HepG2 (cell line): ENCODE measurements around the gene AUP1. TPM values are rescaled to one million over a fixed set of nuclear protein-coding genes. Genes with fewer than 3 reads are reported as not detected.

Experiments
- ARNTL ChIP-seq: sonication (generic); formaldehyde crosslinking; IDR thresholded peaks from 2 replicates; pipeline ENCODE4 v1.4.0; 2020; ENCODE audit warnings: mild to moderate bottlenecking, missing genetic modification reagents
- NR2F2 ChIP-seq: IDR thresholded peaks from 2 replicates; pipeline ENCODE4 v1.6.1; 2012; ENCODE audit warnings: low read depth, inconsistent platforms, borderline replicate concordance
- PCBP1 ChIP-seq: fragments of 200-400 bp; formaldehyde crosslinking; IDR thresholded peaks from 2 replicates; pipeline ENCODE4 v1.6.1; 2017; ENCODE audit warnings: mild to moderate bottlenecking, low read depth, low read length, borderline replicate concordance
- REL ChIP-seq: sonication (generic); formaldehyde crosslinking; conservative IDR thresholded peaks from 2 replicates; pipeline ENCODE4 v1.8.0; 2022; ENCODE audit warnings: mild to moderate bottlenecking, missing genetic modification reagents, moderate library complexity
- SMAD9 ChIP-seq: sonication (generic); formaldehyde crosslinking; IDR thresholded peaks from 2 replicates; pipeline ENCODE4 v1.5.1; 2020; ENCODE audit warnings: mild to moderate bottlenecking, missing genetic modification reagents
- ZMYM4 ChIP-seq: sonication (generic); formaldehyde crosslinking; IDR thresholded peaks from 2 replicates; pipeline ENCODE4 v1.8.1; 2023; ENCODE audit warnings: mild to moderate bottlenecking, missing genetic modification reagents
- ZNF292 ChIP-seq: sonication (generic); formaldehyde crosslinking; IDR thresholded peaks from 2 replicates; pipeline ENCODE4 v1.8.1; 2022; ENCODE audit warnings: mild to moderate bottlenecking, low read depth, missing genetic modification reagents, borderline replicate concordance
- ZNF329 ChIP-seq: sonication (generic); formaldehyde crosslinking; IDR thresholded peaks from 2 replicates; pipeline ENCODE4 v1.9.0; 2021; ENCODE audit warnings: low read depth, mild to moderate bottlenecking, missing genetic modification reagents
- ZNF550 ChIP-seq: sonication (generic); formaldehyde crosslinking; IDR thresholded peaks from 2 replicates; pipeline ENCODE4 v1.4.0; 2020; ENCODE audit warnings: mild to moderate bottlenecking, missing genetic modification reagents, borderline replicate concordance
- ZNF563 ChIP-seq: sonication (generic); formaldehyde crosslinking; IDR thresholded peaks from 2 replicates; pipeline ENCODE4 v1.8.0; 2022; ENCODE audit warnings: mild to moderate bottlenecking, moderate library complexity, missing genetic modification reagents
- ZNF577 ChIP-seq: sonication (generic); formaldehyde crosslinking; IDR thresholded peaks from 2 replicates; pipeline ENCODE4 v1.4.0; 2020; ENCODE audit warnings: mild to moderate bottlenecking, low read depth, missing genetic modification reagents, borderline replicate concordance
- ZNF619 ChIP-seq: sonication (generic); formaldehyde crosslinking; IDR thresholded peaks from 2 replicates; pipeline ENCODE4 v1.4.0; 2020; ENCODE audit warnings: mild to moderate bottlenecking, missing genetic modification reagents
- ZNF883 ChIP-seq: sonication (generic); formaldehyde crosslinking; IDR thresholded peaks from 2 replicates; pipeline ENCODE4 v1.5.1; 2020; ENCODE audit warnings: mild to moderate bottlenecking, missing genetic modification reagents; ENCODE audit errors: not compliant biosample characterization
- polyA plus RNA-seq, 8 experiments: library from polyadenylated mRNA; depleted of rRNA in 3 of 8; stranded (reverse) in 7 of 8; unstranded in 1 of 8; fragments of >200 nt; fragmentation: Illumina TruSeq in 4 of 8; extraction: Trizol in 4 of 8; gene quantifications; 2 replicates each; pipeline versions ENCODE4 v1.2.1 to v1.2.3, GENCODE V29; 2011 to 2016; ENCODE audit warnings: low read depth in 4 of 8, missing spikeins in 1 of 8, mixed read lengths in 1 of 8; ENCODE audit not compliant: insufficient read depth in 1 of 8
- total RNA-seq, 5 experiments: library from RNA; depleted of rRNA; stranded (reverse); fragments of >200 nt; fragmentation: Illumina TruSeq; extraction: Trizol; gene quantifications; 2 replicates each; pipeline ENCODE4 v1.2.3, GENCODE V29; 2016; ENCODE audit warnings: low read depth in 1 of 5
- TF ChIP-seq, protein P1 (sequence below): sonication (generic); formaldehyde crosslinking; IDR thresholded peaks from 2 replicates; pipeline ENCODE4 v1.8.1; 2023; ENCODE audit warnings: mild to moderate bottlenecking, missing genetic modification reagents
- TF ChIP-seq, protein P2 (sequence below): sonication (generic); formaldehyde crosslinking; IDR thresholded peaks from 2 replicates; pipeline ENCODE4 v1.4.0; 2020; ENCODE audit warnings: missing genetic modification reagents, mild to moderate bottlenecking, borderline replicate concordance
- TF ChIP-seq, protein P3 (sequence below): sonication (generic); formaldehyde crosslinking; IDR thresholded peaks from 2 replicates; pipeline ENCODE4 v1.8.0; 2022; ENCODE audit warnings: mild to moderate bottlenecking, missing genetic modification reagents, borderline replicate concordance
- TF ChIP-seq, protein P4 (sequence below): IDR thresholded peaks from 2 replicates; pipeline ENCODE4 v1.6.1; 2016
- TF ChIP-seq, protein P5 (sequence below): sonication (generic); formaldehyde crosslinking; conservative IDR thresholded peaks from 2 replicates; pipeline ENCODE4 v1.8.1; 2023; ENCODE audit warnings: missing genetic modification reagents

AUP1 gene
- total and polyA plus RNA-seq, 2 of the 13 experiments (the other 11 are each of a cell fraction or from before 2014, with no cell fraction given), result 174 to 267 TPM

DNA sequence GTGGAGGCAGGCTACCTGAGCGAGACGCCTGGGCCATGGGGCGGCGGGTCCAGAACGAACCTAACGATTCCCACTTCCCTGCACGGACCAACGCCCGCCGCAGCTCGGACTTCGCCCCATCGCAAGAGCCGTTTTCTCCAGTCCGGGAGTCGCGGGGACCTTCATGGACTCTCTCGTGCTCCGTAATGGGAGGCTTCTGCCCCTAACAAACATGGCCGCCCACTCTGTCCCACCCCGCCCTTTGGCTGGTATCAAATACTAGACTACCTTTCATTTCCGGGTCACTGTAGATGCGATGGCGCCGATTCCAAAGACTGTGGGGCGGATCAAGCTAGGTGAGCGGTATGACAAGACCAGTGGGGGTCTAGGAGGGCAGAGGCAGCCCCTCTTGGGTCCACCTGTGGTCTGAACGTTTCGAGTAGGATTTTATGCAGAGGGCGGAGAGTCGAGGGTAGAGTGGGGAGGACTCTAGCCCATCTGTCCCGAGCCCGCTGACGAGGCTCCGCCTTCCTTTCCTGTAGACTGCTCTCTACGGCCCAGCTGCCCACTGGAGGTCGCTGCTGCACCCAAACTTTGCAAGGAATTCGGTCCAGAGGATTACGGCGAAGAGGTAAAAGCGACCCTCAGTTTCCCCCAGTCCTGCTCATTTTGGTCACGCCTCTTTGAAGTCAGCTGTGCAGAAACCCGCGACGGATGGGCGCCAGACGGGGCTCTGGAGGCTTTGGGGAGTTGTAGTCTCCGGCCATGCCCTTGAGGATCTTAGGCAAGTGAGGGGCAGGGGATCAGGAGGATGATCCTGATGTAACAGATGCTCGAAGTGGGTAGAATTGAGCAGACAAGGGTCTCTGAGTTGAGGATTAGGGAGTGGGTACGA, 46.5 kb downstream of the AUP1 start, which contains the start of the genes CCDC142 and TTC31 (continued):
- TF ChIP-seq ZNF550 (no peak; the same call in 1 of the 2 replicates), ZNF563 (peak; percentile 80), REL (CRISPR knock-in tag) (peak; percentile 23; the same call in 1 of the 2 replicates), ZNF329 (0 out of 2 replicates have a peak, but pooled peaks have one; percentile 37), ZNF883 (peak; percentile 81), ZNF292 (CRISPR knock-in tag) (no peak), PCBP1 (0 out of 2 replicates have a peak, but pooled peaks have one; percentile 88), ARNTL (CRISPR knock-in tag) (peak; percentile 47; the same call in 1 of the 2 replicates), ZNF619 (CRISPR knock-in tag) (no peak; the same call in 1 of the 2 replicates), SMAD9 (peak; percentile 90; the same call in 1 of the 2 replicates), ZMYM4 (CRISPR knock-in tag) (peak; percentile 84), ZNF577 (CRISPR knock-in tag) (no peak), NR2F2 (peak; percentile 56; the same call in 1 of the 2 replicates)
- TF ChIP-seq, protein P1, sequence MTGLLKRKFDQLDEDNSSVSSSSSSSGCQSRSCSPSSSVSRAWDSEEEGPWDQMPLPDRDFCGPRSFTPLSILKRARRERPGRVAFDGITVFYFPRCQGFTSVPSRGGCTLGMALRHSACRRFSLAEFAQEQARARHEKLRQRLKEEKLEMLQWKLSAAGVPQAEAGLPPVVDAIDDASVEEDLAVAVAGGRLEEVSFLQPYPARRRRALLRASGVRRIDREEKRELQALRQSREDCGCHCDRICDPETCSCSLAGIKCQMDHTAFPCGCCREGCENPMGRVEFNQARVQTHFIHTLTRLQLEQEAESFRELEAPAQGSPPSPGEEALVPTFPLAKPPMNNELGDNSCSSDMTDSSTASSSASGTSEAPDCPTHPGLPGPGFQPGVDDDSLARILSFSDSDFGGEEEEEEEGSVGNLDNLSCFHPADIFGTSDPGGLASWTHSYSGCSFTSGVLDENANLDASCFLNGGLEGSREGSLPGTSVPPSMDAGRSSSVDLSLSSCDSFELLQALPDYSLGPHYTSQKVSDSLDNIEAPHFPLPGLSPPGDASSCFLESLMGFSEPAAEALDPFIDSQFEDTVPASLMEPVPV, result 0 out of 2 replicates have a peak, but pooled peaks have one; percentile 78
- TF ChIP-seq, protein P2, sequence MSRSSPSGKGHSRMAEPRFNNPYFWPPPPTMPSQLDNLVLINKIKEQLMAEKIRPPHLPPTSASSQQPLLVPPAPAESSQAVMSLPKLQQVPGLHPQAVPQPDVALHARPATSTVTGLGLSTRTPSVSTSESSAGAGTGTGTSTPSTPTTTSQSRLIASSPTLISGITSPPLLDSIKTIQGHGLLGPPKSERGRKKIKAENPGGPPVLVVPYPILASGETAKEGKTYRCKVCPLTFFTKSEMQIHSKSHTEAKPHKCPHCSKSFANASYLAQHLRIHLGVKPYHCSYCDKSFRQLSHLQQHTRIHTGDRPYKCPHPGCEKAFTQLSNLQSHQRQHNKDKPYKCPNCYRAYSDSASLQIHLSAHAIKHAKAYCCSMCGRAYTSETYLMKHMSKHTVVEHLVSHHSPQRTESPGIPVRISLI (CRISPR knock-in tag), result 0 out of 2 replicates have a peak, but pooled peaks have one; percentile 43
- TF ChIP-seq, protein P3, sequence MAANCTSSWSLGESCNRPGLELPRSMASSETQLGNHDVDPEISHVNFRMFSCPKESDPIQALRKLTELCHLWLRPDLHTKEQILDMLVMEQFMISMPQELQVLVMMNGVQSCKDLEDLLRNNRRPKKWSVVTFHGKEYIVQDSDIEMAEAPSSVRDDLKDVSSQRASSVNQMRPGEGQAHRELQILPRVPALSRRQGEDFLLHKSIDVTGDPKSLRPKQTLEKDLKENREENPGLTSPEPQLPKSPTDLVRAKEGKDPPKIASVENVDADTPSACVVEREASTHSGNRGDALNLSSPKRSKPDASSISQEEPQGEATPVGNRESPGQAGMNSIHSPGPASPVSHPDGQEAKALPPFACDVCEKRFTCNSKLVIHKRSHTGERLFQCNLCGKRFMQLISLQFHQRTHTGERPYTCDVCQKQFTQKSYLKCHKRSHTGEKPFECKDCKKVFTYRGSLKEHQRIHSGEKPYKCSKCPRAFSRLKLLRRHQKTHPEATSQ, result peak; percentile 61
- TF ChIP-seq, protein P4, sequence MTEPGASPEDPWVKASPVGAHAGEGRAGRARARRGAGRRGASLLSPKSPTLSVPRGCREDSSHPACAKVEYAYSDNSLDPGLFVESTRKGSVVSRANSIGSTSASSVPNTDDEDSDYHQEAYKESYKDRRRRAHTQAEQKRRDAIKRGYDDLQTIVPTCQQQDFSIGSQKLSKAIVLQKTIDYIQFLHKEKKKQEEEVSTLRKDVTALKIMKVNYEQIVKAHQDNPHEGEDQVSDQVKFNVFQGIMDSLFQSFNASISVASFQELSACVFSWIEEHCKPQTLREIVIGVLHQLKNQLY (CRISPR knock-in tag), result peak; percentile 4; the same call in 1 of the 2 replicates
- TF ChIP-seq, protein P5, sequence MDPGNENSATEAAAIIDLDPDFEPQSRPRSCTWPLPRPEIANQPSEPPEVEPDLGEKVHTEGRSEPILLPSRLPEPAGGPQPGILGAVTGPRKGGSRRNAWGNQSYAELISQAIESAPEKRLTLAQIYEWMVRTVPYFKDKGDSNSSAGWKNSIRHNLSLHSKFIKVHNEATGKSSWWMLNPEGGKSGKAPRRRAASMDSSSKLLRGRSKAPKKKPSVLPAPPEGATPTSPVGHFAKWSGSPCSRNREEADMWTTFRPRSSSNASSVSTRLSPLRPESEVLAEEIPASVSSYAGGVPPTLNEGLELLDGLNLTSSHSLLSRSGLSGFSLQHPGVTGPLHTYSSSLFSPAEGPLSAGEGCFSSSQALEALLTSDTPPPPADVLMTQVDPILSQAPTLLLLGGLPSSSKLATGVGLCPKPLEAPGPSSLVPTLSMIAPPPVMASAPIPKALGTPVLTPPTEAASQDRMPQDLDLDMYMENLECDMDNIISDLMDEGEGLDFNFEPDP, result no peak; the same call in none of the 2 replicates
